ENCODE data around the gene ATAD2B. TPM values are rescaled to one million over a fixed set of nuclear protein-coding genes. Genes with fewer than 3 reads are reported as not detected.

The ATAD2B gene
- polyA plus RNA-seq, 1 of the 3 experiments (the other 2 are of a cell fraction) = 1.3 TPM

GRCh38 chr2:23801396-23801795 lies 125.5 kb downstream of the ATAD2B start:
- H3K4me3 ChIP-seq (ENCODE audit: low read depth in 2 of 2, low read length in 1 of 2) = no peak overlapping the region
- no peaks in the 10 kb centered on the region for H3K79me2 ChIP-seq (ENCODE audit: insufficient read depth)
- ChIA-PET POLR2A (no interaction called here), CTCF (interaction anchor here (1.7 to 3.9 kb wide), 2 partner anchors 10 to 23 kb away, joined by 5 to 27 read pairs; no protein-coding TSS in a partner anchor)
- TF ChIP-seq NRF1 (IDR thresholded peaks at IDR 0.05; ENCODE audit: low read depth, low read length) (no peak), YY1 (IDR thresholded peaks at IDR 0.05; ENCODE audit: low read depth) (no peak), ELF1 (IDR thresholded peaks at IDR 0.05) (no peak), CHD2 (IDR thresholded peaks at IDR 0.05; ENCODE audit: low read length, partially characterized antibody) (no peak)
- no peaks in the 10 kb centered on the region for H3K9me3 ChIP-seq
- H2AFZ ChIP-seq (ENCODE audit: low read depth) = no peak overlapping the region
- H3K27me3 ChIP-seq (ENCODE audit: insufficient read depth) = no peaks in the 10 kb centered on the region
- H3K4me2 ChIP-seq = no peak overlapping the region
- peaks cover 5% of the 10 kb centered on the region; the same call in 1 of the 2 replicates for H4K20me1 ChIP-seq (ENCODE audit: insufficient read depth)
- H3F3A ChIP-seq (replicated peaks; ENCODE audit: insufficient read depth) = peaks cover 14% of the 10 kb centered on the region
- H3K27ac ChIP-seq (ENCODE audit: low read depth in 2 of 2, low read length in 1 of 2) = no peak overlapping the region
- peaks cover 18 to 29% of the 10 kb centered on the region in 2 experiments for H3K36me3 ChIP-seq (replicated peaks in 1 of 2; ENCODE audit: control insufficient read depth in 1 of 2, insufficient read depth in 2 of 2, low read length in 1 of 2)
- DNase-seq = no peak
- peaks cover 2 to 16% of the 10 kb centered on the region in 2 experiments; a peak in 3 of 4 replicates for H3K4me1 ChIP-seq (ENCODE audit: control insufficient read depth in 1 of 2, insufficient read depth in 2 of 2, low read depth in 1 of 2, low read length in 1 of 2)
- no peaks in the 10 kb centered on the region for H3K9me2 ChIP-seq
- WGBS (ENCODE audit: low lambda C conversion rate) = 63% methylated on average over 1 of the region's 1 CpG
- no peak overlapping the region for H3K9ac ChIP-seq

GRCh38 chr2:23794234-23794633 lies 132.7 kb downstream of the ATAD2B start:
- Histone ChIP-seq H3K79me2 (ENCODE audit: insufficient read depth) (no peaks in the 10 kb centered on the region), H3K9me3 (no peaks in the 10 kb centered on the region), H3K27ac (ENCODE audit: low read depth in 2 of 2, low read length in 1 of 2) (no peak overlapping the region), H3K9me2 (no peaks in the 10 kb centered on the region), H2AFZ (ENCODE audit: low read depth) (no peak overlapping the region), H3F3A (replicated peaks; ENCODE audit: insufficient read depth) (peaks cover 16% of the 10 kb centered on the region), H4K20me1 (ENCODE audit: insufficient read depth) (no peaks in the 10 kb centered on the region), H3K4me3 (ENCODE audit: low read depth in 2 of 2, low read length in 1 of 2) (no peak overlapping the region), H3K4me1 (ENCODE audit: control insufficient read depth in 1 of 2, insufficient read depth in 2 of 2, low read depth in 1 of 2, low read length in 1 of 2) (peaks cover 0 to 4% of the 10 kb centered on the region in 2 experiments; a peak in 2 of 4 replicates), H3K9ac (no peak overlapping the region), H3K36me3 (replicated peaks in 1 of 2; ENCODE audit: control insufficient read depth in 1 of 2, insufficient read depth in 2 of 2, low read length in 1 of 2) (peaks cover 11 to 24% of the 10 kb centered on the region in 2 experiments), H3K4me2 (no peak overlapping the region), H3K27me3 (ENCODE audit: insufficient read depth) (no peaks in the 10 kb centered on the region)
- ChIA-PET POLR2A (no interaction called here), CTCF (interaction anchor here (1.2 kb wide), 2 partner anchors 8 to 30 kb away, joined by 3 read pairs; no protein-coding TSS in a partner anchor)
- 100% methylated on average over 1 of the region's 1 CpG for WGBS (ENCODE audit: low lambda C conversion rate)
- DNase-seq = no peak
- TF ChIP-seq EZH2phosphoT487 (IDR thresholded peaks at IDR 0.05; ENCODE audit: borderline replicate concordance, low read depth) (no peak), GATA2 (CRISPR knock-in tag; IDR thresholded peaks at IDR 0.05) (no peak), FOSL2 (IDR thresholded peaks at IDR 0.05; ENCODE audit: borderline replicate concordance, low read depth) (no peak)
- TF ChIP-seq, protein P1, sequence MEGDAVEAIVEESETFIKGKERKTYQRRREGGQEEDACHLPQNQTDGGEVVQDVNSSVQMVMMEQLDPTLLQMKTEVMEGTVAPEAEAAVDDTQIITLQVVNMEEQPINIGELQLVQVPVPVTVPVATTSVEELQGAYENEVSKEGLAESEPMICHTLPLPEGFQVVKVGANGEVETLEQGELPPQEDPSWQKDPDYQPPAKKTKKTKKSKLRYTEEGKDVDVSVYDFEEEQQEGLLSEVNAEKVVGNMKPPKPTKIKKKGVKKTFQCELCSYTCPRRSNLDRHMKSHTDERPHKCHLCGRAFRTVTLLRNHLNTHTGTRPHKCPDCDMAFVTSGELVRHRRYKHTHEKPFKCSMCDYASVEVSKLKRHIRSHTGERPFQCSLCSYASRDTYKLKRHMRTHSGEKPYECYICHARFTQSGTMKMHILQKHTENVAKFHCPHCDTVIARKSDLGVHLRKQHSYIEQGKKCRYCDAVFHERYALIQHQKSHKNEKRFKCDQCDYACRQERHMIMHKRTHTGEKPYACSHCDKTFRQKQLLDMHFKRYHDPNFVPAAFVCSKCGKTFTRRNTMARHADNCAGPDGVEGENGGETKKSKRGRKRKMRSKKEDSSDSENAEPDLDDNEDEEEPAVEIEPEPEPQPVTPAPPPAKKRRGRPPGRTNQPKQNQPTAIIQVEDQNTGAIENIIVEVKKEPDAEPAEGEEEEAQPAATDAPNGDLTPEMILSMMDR (IDR thresholded peaks at IDR 0.05) = no peak

DNA sequence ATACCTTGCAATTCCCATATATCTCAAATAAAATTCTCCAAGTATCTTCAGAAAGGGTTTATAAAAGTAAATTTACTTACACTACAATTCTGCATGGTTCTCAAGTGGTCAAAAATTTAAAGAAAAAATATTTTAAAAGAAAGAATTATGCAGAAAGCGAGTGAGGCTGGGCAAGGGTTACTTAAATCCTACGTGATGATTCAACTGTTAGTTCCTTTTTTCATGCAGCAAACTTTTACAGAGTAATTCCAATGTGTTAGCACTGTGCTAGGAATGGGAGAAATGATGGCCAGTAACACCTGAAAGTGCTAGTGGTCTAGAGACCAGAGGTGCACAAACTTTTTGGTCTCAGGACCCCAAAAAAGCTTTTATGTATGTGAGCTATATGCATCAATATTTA lies 133.4 kb downstream of the ATAD2B start:
- 92% methylated on average over 2 of the region's 2 CpGs for WGBS (ENCODE audit: low lambda C conversion rate)
- H3K4me3 ChIP-seq (ENCODE audit: low read depth in 2 of 2, low read length in 1 of 2) = no peak overlapping the region
- H3K4me2 ChIP-seq = no peak overlapping the region
- CTCF ChIA-PET = interaction anchor here (1.2 to 3.4 kb wide), 2 partner anchors 9 to 11 kb away, joined by 3 to 10 read pairs; no protein-coding TSS in a partner anchor
- no peaks in the 10 kb centered on the region for H3K9me2 ChIP-seq
- H3K4me1 ChIP-seq (ENCODE audit: control insufficient read depth in 1 of 2, insufficient read depth in 2 of 2, low read depth in 1 of 2, low read length in 1 of 2) = peaks cover 0 to 4% of the 10 kb centered on the region in 2 experiments; a peak in 2 of 4 replicates
- no peaks in the 10 kb centered on the region for H3K27me3 ChIP-seq (ENCODE audit: insufficient read depth)
- H3K27ac ChIP-seq (ENCODE audit: low read depth in 2 of 2, low read length in 1 of 2) = no peak overlapping the region
- H3K9ac ChIP-seq = no peak overlapping the region
- no peak for DNase-seq
- peaks cover 16% of the 10 kb centered on the region for H3F3A ChIP-seq (replicated peaks; ENCODE audit: insufficient read depth)
- H3K9me3 ChIP-seq = no peaks in the 10 kb centered on the region
- H3K79me2 ChIP-seq (ENCODE audit: insufficient read depth) = no peaks in the 10 kb centered on the region
- no peak overlapping the region for H2AFZ ChIP-seq (ENCODE audit: low read depth)
- POLR2A ChIA-PET = no interaction called here
- peaks cover 14 to 21% of the 10 kb centered on the region in 2 experiments for H3K36me3 ChIP-seq (replicated peaks in 1 of 2; ENCODE audit: control insufficient read depth in 1 of 2, insufficient read depth in 2 of 2, low read length in 1 of 2)
- TF ChIP-seq, protein P2, sequence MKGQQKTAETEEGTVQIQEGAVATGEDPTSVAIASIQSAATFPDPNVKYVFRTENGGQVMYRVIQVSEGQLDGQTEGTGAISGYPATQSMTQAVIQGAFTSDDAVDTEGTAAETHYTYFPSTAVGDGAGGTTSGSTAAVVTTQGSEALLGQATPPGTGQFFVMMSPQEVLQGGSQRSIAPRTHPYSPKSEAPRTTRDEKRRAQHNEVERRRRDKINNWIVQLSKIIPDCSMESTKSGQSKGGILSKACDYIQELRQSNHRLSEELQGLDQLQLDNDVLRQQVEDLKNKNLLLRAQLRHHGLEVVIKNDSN (IDR thresholded peaks at IDR 0.05; ENCODE audit: borderline replicate concordance, low read depth) = no peak
- TF ChIP-seq RAD21 (IDR thresholded peaks at IDR 0.05; ENCODE audit: low read length) = no peak
- no peak for TF ChIP-seq EZH2phosphoT487 (IDR thresholded peaks at IDR 0.05; ENCODE audit: borderline replicate concordance, low read depth)
- TF ChIP-seq, protein P3, sequence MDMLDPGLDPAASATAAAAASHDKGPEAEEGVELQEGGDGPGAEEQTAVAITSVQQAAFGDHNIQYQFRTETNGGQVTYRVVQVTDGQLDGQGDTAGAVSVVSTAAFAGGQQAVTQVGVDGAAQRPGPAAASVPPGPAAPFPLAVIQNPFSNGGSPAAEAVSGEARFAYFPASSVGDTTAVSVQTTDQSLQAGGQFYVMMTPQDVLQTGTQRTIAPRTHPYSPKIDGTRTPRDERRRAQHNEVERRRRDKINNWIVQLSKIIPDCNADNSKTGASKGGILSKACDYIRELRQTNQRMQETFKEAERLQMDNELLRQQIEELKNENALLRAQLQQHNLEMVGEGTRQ (IDR thresholded peaks at IDR 0.05; ENCODE audit: borderline replicate concordance, low read depth, low read length) = no peak
- TF ChIP-seq, protein P1 (IDR thresholded peaks at IDR 0.05) = no peak
- no peak for TF ChIP-seq EP300 (IDR thresholded peaks at IDR 0.05; ENCODE audit: borderline replicate concordance in 1 of 2, low read depth in 1 of 2, low read length in 1 of 2)
- TF ChIP-seq NRF1 (IDR thresholded peaks at IDR 0.05; ENCODE audit: low read depth, low read length) = no peak
- H4K20me1 ChIP-seq (ENCODE audit: insufficient read depth) = no peaks in the 10 kb centered on the region
